GM12872 (cell line): ENCODE results near the gene PRAF2.

Experiments
- TF ChIP-seq, protein P1 (sequence below): IDR thresholded peaks from 3 replicates; pipeline ENCODE4 v1.5.1; 2011; ENCODE audit warnings: low read depth, mild to moderate bottlenecking, low read length, moderate library complexity; ENCODE audit not compliant: insufficient read depth

Gene PRAF2, protein sequence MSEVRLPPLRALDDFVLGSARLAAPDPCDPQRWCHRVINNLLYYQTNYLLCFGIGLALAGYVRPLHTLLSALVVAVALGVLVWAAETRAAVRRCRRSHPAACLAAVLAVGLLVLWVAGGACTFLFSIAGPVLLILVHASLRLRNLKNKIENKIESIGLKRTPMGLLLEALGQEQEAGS

DNA sequence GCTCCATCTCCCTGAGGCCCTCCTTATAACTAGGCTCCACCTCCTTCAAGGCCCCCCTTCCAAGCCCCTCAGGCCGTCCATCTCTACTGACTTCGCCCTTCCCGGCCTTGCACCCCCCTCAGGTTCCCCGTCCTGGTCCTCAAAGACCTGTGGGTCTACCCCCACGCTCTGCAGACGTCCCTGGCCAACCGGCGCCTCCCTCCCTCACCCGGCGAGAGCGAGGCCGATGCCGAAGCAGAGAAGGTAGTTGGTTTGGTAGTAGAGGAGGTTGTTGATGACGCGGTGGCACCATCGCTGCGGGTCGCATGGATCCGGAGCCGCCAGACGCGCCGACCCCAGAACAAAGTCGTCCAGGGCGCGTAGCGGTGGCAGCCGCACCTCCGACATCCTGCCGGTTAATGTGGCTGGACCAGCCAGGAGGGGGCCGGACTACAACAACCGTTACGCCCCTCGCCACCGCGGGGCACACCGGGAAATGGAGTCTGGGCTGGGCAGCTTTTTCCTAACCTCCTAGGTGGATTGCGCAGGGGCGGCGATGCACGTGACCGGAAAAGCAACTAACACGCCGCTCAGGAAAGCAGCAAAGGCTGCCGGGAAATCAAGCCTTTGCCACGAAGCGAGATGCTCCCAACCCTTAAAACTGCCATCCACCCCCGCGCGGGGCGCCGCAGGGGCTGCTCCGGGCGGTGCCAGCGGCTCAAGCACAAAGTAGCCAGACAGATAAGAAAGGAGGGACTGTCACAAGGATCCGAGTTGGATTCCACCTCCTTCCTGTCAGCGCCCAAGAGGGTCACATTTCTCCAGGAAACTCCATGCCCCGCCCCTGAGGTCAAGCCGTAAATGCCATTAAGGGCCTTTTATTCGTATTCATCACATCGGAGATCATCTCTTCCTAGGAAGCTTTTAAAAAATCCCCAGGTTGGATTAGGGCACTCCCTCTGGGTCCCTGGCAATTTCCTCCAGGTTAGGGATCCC is at the start of gene PRAF2:
PRAF2 (minus strand) TSS at position 402 of the 975 bp plus-strand sequence; CDS start at position 387, 15 bp downstream.
- TF ChIP-seq, protein P1, sequence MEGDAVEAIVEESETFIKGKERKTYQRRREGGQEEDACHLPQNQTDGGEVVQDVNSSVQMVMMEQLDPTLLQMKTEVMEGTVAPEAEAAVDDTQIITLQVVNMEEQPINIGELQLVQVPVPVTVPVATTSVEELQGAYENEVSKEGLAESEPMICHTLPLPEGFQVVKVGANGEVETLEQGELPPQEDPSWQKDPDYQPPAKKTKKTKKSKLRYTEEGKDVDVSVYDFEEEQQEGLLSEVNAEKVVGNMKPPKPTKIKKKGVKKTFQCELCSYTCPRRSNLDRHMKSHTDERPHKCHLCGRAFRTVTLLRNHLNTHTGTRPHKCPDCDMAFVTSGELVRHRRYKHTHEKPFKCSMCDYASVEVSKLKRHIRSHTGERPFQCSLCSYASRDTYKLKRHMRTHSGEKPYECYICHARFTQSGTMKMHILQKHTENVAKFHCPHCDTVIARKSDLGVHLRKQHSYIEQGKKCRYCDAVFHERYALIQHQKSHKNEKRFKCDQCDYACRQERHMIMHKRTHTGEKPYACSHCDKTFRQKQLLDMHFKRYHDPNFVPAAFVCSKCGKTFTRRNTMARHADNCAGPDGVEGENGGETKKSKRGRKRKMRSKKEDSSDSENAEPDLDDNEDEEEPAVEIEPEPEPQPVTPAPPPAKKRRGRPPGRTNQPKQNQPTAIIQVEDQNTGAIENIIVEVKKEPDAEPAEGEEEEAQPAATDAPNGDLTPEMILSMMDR = no peak

DNA sequence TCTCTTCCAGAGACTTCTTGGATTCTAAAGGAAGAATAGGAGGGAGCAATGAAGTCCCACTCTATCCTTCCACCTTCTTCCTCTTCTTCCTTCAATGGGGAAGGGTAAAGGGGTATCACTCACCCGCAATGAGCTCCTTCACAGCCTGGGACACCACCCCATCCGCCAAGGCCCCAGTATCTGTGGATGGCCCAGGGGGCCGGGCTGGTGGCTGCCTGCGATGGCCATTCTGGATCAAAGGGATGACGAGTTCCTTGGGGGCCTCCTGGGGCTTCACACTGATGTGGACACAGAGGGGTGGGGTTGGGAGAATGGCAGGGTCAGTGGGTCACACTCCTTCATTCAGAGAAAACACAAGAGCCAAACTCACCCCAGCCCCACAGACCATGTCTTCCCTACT is 48.7 kb upstream of the PRAF2 start:
- TF ChIP-seq, protein P1 = no peak

DNA sequence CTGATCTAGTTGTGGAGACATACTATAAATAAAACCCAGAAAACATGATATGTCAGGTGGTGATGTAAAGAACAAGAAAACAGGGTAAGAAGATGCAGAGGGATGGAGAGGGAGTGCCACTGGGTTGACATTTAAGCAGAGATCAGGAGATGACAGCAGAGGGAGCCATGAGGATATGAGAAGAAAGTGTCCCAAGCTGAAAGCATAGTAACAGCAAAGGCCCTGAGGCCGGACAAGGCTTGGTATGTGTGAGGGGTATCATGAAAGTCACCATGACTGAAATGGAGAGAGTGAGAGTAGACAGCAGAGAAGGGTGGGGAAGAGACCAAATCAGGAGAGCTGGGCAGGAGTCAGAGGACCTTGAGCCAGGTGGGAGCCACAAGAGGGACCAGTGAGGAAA is 46.3 kb upstream of the PRAF2 start:
- TF ChIP-seq, protein P1 = no peak

DNA sequence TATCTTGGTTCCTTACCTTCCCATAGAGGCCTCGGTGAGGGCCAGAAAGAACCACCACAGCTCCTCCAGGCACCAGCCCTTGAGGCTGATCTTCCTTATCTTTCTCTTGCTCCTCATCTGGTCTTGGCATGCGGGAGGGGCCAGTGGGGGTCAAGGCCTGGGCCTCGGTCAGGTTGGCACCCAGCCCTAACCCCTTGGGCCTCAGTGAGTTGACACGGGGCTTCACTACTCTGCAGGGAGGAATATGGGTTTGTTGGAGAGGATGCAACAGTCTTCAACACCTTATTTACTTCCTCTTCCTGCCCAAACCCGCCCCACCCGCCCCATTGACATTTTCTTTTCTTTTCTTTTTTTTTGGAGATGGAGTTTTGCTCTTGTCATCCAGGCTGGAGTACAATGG is 43.8 kb upstream of the PRAF2 start:
- TF ChIP-seq, protein P1 = no peak

DNA sequence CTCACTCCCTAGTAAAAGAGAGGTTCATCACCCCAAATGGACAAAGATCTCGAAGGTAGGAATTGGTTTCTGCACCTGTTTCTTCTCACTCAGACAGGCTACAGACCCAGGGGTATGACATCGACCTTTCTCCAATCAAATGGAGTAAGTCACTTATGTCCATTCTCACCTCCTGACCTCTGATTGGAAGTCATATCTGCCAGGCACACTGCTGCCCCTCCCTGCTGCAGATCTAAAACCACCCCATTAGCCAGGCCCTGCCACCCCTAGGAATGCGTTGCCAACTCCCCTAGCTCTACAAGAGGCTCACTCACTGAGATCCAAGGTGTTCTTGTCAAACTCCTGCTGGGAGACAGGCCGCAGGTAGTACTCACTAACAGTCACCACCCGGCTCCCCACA is 42.9 kb upstream of the PRAF2 start:
- TF ChIP-seq, protein P1 = no peak

DNA sequence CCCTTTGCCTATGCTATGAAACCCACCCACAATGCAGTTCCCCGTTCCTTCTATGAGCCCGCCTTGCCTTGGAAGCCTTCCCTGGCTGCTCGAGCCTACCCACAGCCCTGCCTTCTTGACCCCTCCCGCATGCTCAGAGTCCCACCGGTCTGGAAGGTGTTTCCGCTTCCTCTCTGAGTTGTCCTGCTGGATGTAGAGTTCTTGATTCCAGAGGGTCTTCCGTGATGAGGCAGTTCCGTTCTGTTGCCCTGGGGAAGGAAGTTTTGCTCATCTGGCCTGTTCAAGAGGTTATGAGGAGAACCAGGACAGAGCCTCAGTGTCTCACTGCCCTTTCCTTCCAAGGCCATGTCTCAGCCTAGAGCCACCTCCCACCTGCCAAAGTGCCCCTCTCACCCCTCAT is 42.3 kb upstream of the PRAF2 start:
- TF ChIP-seq, protein P1 = no peak

DNA sequence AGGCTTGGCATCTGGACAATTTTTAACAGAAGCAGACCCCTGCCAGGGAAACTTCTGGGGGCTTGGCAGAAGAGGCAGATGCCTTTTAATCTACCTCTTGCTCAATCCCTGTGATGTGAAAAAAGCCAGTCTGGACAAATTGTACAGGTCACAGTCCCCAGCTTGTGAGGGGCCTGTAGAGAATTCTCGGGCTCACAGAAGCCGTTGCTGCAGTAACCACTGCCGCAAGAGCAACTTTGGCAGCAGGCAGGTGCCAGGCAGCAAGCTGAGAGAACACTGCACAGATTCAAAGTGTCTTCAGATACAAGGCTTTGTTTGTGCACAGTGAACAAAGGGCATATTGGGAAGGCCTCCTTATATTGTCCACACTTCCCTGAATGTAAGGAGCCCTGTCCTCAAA is 38.0 kb upstream of the PRAF2 start:
- TF ChIP-seq, protein P1 = no peak
